Measurements from ENCODE around the gene CCDC182.

GRCh38 chr17:57744195-57745170, 616 bp downstream of the CCDC182 start:
- TF ChIP-seq POLR2A (IDR thresholded peaks at IDR 0.05) = no peak
- TF ChIP-seq, protein P1, sequence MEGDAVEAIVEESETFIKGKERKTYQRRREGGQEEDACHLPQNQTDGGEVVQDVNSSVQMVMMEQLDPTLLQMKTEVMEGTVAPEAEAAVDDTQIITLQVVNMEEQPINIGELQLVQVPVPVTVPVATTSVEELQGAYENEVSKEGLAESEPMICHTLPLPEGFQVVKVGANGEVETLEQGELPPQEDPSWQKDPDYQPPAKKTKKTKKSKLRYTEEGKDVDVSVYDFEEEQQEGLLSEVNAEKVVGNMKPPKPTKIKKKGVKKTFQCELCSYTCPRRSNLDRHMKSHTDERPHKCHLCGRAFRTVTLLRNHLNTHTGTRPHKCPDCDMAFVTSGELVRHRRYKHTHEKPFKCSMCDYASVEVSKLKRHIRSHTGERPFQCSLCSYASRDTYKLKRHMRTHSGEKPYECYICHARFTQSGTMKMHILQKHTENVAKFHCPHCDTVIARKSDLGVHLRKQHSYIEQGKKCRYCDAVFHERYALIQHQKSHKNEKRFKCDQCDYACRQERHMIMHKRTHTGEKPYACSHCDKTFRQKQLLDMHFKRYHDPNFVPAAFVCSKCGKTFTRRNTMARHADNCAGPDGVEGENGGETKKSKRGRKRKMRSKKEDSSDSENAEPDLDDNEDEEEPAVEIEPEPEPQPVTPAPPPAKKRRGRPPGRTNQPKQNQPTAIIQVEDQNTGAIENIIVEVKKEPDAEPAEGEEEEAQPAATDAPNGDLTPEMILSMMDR (IDR thresholded peaks at IDR 0.05) = no peak

Data from stomach (tissue), 4 donors.